ENCODE results near the gene CFAP20DC. TPM values are rescaled to one million over a fixed set of nuclear protein-coding genes. Genes with fewer than 3 reads are reported as not detected.

The CFAP20DC gene
- total RNA-seq, 1 experiment from 2014 or later: 2.9 TPM

GRCh38 chr3:59084583-59084982 lies 34.8 kb upstream of the CFAP20DC start:
- RAD21 ChIA-PET (ENCODE audit: low non-redundant PET in 1 of 2, low total read pairs in 2 of 2, uncharacterized antibody in 2 of 2, unreplicated experiment in 2 of 2): no interaction called here
- peaks cover 10% of the 10 kb centered on the region for H3K27me3 ChIP-seq (ENCODE audit: insufficient read depth, low read length)
- CTCF ChIA-PET: no interaction called here
- H3K9me3 ChIP-seq (ENCODE audit: control insufficient read depth in 1 of 2, insufficient read depth in 1 of 2, low read depth in 1 of 2, low read length in 2 of 2): no peaks in the 10 kb centered on the region
- H3K4me1 ChIP-seq (ENCODE audit: control insufficient read depth in 1 of 2, insufficient read depth in 2 of 2, low read length in 2 of 2): no peaks in the 10 kb centered on the region
- TF ChIP-seq, protein P1, sequence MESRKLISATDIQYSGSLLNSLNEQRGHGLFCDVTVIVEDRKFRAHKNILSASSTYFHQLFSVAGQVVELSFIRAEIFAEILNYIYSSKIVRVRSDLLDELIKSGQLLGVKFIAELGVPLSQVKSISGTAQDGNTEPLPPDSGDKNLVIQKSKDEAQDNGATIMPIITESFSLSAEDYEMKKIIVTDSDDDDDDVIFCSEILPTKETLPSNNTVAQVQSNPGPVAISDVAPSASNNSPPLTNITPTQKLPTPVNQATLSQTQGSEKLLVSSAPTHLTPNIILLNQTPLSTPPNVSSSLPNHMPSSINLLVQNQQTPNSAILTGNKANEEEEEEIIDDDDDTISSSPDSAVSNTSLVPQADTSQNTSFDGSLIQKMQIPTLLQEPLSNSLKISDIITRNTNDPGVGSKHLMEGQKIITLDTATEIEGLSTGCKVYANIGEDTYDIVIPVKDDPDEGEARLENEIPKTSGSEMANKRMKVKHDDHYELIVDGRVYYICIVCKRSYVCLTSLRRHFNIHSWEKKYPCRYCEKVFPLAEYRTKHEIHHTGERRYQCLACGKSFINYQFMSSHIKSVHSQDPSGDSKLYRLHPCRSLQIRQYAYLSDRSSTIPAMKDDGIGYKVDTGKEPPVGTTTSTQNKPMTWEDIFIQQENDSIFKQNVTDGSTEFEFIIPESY (IDR thresholded peaks at IDR 0.05; ENCODE audit: extremely low read depth, insufficient replicate concordance, low read length): no peak
- TF ChIP-seq EZH2phosphoT487 (IDR thresholded peaks at IDR 0.05; ENCODE audit: borderline replicate concordance) (no peak), SP1 (IDR thresholded peaks at IDR 0.05; ENCODE audit: low read depth) (no peak), TCF7L2 (IDR thresholded peaks at IDR 0.05; ENCODE audit: borderline replicate concordance, extremely low read depth, insufficient read depth, insufficient read length) (no peak)
- no peak overlapping the region for H2AFZ ChIP-seq (ENCODE audit: low read depth, low read length, poor library complexity, severe bottlenecking)
- no peak for ATAC-seq
- H3K36me3 ChIP-seq (ENCODE audit: control insufficient read depth in 1 of 2, insufficient read depth in 2 of 2, low read length in 2 of 2): no peaks in the 10 kb centered on the region
- H3K9me2 ChIP-seq (ENCODE audit: insufficient read depth): no peaks in the 10 kb centered on the region
- no peak overlapping the region for H3K4me3 ChIP-seq (replicated peaks in 1 of 2; ENCODE audit: low read depth in 1 of 2, low read length in 2 of 2)
- no peaks in the 10 kb centered on the region for H4K20me1 ChIP-seq (ENCODE audit: insufficient read depth)
- no peak overlapping the region for H3K4me2 ChIP-seq (ENCODE audit: low read length)
- BruUV-seq (replicated peaks): no TSS peak
- H3K79me2 ChIP-seq (ENCODE audit: insufficient read depth, low read length): no peaks in the 10 kb centered on the region
- DNase-seq (ENCODE audit: low read depth, low spot score): no peak
- H3K27ac ChIP-seq (ENCODE audit: low read depth, low read length): no peak overlapping the region
- POLR2A ChIA-PET: no interaction called here
- intact Hi-C loops (cut with micrococcal nuclease): no loop called here
- H3K9ac ChIP-seq (ENCODE audit: low read length): no peak overlapping the region

DNA sequence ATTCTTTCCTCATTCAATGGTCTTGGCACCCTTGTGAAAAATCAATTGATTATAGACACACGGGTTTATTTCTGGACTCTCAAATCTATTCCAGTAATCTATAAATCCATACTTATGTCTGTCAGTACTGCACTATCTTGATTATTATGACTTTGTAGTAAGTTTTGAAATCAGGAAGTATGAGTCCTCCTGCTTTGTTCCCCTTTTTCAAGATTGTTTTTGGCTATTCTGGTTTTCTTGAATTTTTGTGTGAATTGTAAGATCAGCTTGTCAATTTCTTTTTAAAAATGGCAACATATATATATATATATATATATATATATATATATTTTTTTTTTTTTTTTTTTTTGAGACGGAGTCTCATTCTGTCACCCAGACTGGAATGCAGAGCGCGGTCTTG lies 32.3 kb upstream of the CFAP20DC start:
- DNase-seq (ENCODE audit: low read depth, low spot score) (no peak), ATAC-seq (no peak)
- peaks cover 14% of the 10 kb centered on the region for H3K27me3 ChIP-seq (ENCODE audit: insufficient read depth, low read length)
- H2AFZ ChIP-seq (ENCODE audit: low read depth, low read length, poor library complexity, severe bottlenecking): no peak overlapping the region
- no peaks in the 10 kb centered on the region for H3K4me1 ChIP-seq (ENCODE audit: control insufficient read depth in 1 of 2, insufficient read depth in 2 of 2, low read length in 2 of 2)
- no peaks in the 10 kb centered on the region for H4K20me1 ChIP-seq (ENCODE audit: insufficient read depth)
- TF ChIP-seq POLR2AphosphoS5 (IDR thresholded peaks at IDR 0.05; ENCODE audit: low read depth, low read length) (no peak), CTCF (IDR thresholded peaks at IDR 0.05 in 2 of 3, conservative IDR thresholded peaks at IDR 0.05 in 1 of 3; ENCODE audit: borderline replicate concordance in 1 of 3, insufficient read depth in 1 of 3, low read depth in 2 of 3, low read length in 2 of 3) (no peak), SRF (IDR thresholded peaks at IDR 0.05; ENCODE audit: low read depth) (no peak), EZH2 (IDR thresholded peaks at IDR 0.05) (no peak), JUND (IDR thresholded peaks at IDR 0.05) (no peak), SP1 (IDR thresholded peaks at IDR 0.05; ENCODE audit: low read depth) (no peak), ATF3 (IDR thresholded peaks at IDR 0.05) (no peak), SIN3A (IDR thresholded peaks at IDR 0.05; ENCODE audit: low read depth) (no peak), POLR2A (IDR thresholded peaks at IDR 0.05; ENCODE audit: borderline replicate concordance, extremely low read depth, insufficient read depth, insufficient read length) (no peak), TCF7L2 (IDR thresholded peaks at IDR 0.05; ENCODE audit: borderline replicate concordance, extremely low read depth, insufficient read depth, insufficient read length) (no peak)
- TF ChIP-seq, protein P2, sequence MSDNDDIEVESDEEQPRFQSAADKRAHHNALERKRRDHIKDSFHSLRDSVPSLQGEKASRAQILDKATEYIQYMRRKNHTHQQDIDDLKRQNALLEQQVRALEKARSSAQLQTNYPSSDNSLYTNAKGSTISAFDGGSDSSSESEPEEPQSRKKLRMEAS (IDR thresholded peaks at IDR 0.05): no peak
- TF ChIP-seq, protein P1 (IDR thresholded peaks at IDR 0.05; ENCODE audit: extremely low read depth, insufficient replicate concordance, low read length): no peak
- no peak overlapping the region for H3K4me2 ChIP-seq (ENCODE audit: low read length)
- RAD21 ChIA-PET (ENCODE audit: low non-redundant PET in 1 of 2, low total read pairs in 2 of 2, uncharacterized antibody in 2 of 2, unreplicated experiment in 2 of 2): no interaction called here
- H3K9ac ChIP-seq (ENCODE audit: low read length): no peak overlapping the region
- no peak overlapping the region for H3K27ac ChIP-seq (ENCODE audit: low read depth, low read length)
- intact Hi-C loops (cut with micrococcal nuclease): no loop called here
- POLR2A ChIA-PET: no interaction called here
- no TSS peak for BruUV-seq (replicated peaks)
- H3K4me3 ChIP-seq (replicated peaks in 1 of 2; ENCODE audit: low read depth in 1 of 2, low read length in 2 of 2): no peak overlapping the region
- no peaks in the 10 kb centered on the region for H3K9me2 ChIP-seq (ENCODE audit: insufficient read depth)
- no peaks in the 10 kb centered on the region for H3K79me2 ChIP-seq (ENCODE audit: insufficient read depth, low read length)
- CTCF ChIA-PET: interaction anchor here (0.7 kb wide), 1 partner anchor 493 kb away, joined by 6 read pairs; no protein-coding TSS in a partner anchor
- H3K9me3 ChIP-seq (ENCODE audit: control insufficient read depth in 1 of 2, insufficient read depth in 1 of 2, low read depth in 1 of 2, low read length in 2 of 2): no peaks in the 10 kb centered on the region
- H3K36me3 ChIP-seq (ENCODE audit: control insufficient read depth in 1 of 2, insufficient read depth in 2 of 2, low read length in 2 of 2): no peaks in the 10 kb centered on the region

All from HCT116 (cell line).